Duodenal mucosa (tissue), 2 donors: Measurements from ENCODE around the gene UFC1.

Experiments
- H3K27ac ChIP-seq: one replicate; pipeline ENCODE4 v1.7.0; 2013; ENCODE audit warnings: low read depth, low read length
- H3K27me3 ChIP-seq, 2 donors: one replicate each; pipeline ENCODE4 v1.7.0; 2013; ENCODE audit warnings: low read length in 2 of 2, control low read depth in 1 of 2; ENCODE audit not compliant: insufficient read depth in 2 of 2, control insufficient read depth in 1 of 2
- H3K36me3 ChIP-seq, 2 donors: one replicate each; pipeline ENCODE4 v1.7.0; 2013; ENCODE audit warnings: low read length in 2 of 2, control low read depth in 1 of 2; ENCODE audit not compliant: insufficient read depth in 2 of 2, control insufficient read depth in 1 of 2
- H3K4me1 ChIP-seq, 2 donors: one replicate each; pipeline ENCODE4 v1.7.0; 2013; ENCODE audit warnings: low read length in 2 of 2, control low read depth in 1 of 2; ENCODE audit not compliant: insufficient read depth in 2 of 2, control insufficient read depth in 1 of 2
- H3K4me3 ChIP-seq, 2 donors: one replicate each; pipeline ENCODE4 v1.7.0; 2013; ENCODE audit warnings: low read length in 2 of 2, low read depth in 1 of 2
- H3K9ac ChIP-seq, 2 donors: one replicate each; pipeline ENCODE4 v1.7.0; 2013; ENCODE audit warnings: low read length in 2 of 2, low read depth in 1 of 2
- H3K9me3 ChIP-seq, 2 donors: one replicate each; pipeline ENCODE4 v1.7.0; 2013; ENCODE audit warnings: low read length in 2 of 2, control low read depth in 1 of 2; ENCODE audit not compliant: control insufficient read depth in 1 of 2

The UFC1 gene

DNA sequence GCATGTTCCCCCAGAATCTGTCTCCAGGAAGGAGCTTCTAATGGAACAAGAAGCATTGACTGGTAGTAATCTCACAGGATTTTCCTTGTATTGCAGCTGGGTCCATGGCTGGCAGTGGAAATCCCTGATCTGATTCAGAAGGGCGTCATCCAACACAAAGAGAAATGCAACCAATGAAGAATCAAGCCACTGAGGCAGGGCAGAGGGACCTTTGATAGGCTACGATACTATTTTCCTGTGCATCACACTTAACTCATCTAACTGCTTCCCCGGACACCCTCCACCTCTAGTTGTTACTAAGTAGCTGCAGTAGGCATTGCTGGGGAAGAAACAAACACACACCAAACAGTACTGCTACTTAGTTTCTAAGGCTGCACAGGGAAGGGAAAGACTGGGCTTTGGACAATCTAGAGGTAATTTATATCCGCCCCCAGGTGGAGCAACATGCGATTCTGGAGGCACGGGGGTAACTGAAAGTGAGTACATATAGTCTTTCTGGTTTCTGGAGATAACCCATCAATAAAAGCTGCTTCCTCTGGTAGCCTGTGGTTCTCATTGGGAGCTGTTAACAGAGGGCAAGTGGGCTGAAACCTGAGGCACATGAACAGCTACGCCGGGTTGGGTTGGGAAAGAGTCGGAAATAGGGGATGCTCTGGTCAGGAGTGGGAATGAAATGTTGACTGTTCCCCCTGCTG, 4.7 kb downstream of the UFC1 start:
- Histone ChIP-seq H3K4me1 (peaks cover 29 to 41% of the 10 kb centered on the region in 2 donors), H3K36me3 (peaks cover 13 to 41% of the 10 kb centered on the region in 2 donors), H3K27me3 (no peaks in the 10 kb centered on the region), H3K9me3 (no peaks in the 10 kb centered on the region), H3K27ac (peak overlapping the region; percentile 40), H3K9ac (peak overlapping the region; percentile 89 to 91), H3K4me3 (peak overlapping the region; percentile 96 to 98)

DNA sequence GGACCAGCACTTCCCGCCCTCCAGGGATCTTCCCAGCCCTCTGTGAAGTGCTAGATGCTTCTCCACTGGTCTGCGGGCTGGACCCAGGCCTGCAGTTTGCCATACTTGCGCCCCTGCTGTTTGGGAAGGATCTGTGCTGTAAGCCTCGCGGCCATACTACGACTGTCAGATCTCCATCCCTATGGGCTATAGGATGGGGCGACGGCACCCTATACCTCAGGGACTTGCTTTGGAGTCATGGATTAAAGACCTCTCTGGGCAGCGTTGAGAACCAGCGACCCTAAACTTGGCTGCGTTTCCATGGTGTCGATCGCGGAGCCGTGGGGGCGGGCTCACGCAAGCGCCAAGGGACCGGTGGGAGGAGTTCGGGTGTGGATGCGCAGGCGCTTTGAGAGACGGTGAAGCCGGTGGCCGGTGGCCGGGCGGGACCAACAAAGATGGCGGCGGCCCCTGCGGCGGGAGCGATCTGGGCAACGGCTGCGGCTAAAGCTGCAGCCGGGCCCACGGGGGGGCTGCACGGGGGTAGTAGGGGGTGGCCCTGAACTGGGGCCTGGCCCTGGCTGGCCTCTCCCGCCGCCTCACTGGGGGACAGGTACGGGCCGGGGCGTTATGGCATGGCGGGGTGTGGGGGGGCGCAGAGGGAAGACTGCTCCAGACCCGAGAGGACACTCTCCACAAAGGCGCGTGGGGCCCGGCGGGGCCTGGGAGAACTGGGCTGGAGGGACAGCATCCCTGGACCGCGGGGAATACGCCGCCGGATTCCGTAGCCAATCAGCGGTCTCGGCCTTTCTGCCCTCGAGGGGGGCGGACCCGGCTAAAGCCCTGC, 5.5 kb downstream of the UFC1 start, which contains the start of gene USP21:
TSS of gene USP21 (plus strand) at position 414 of the 826 bp plus-strand sequence. CDS start 1,141 bp downstream, outside the sequence.
- H3K27me3 ChIP-seq, result no peaks in the 10 kb centered on the region
- H3K9ac ChIP-seq, result peak within 1 kb of the TSS; percentile 89 to 91
- peaks cover 14 to 49% of the 10 kb centered on the region in 2 donors for H3K36me3 ChIP-seq
- peak within 1 kb of the TSS; percentile 58 for H3K27ac ChIP-seq
- H3K9me3 ChIP-seq, result no peaks in the 10 kb centered on the region
- H3K4me3 ChIP-seq, result peak within 1 kb of the TSS; percentile 96 to 98
- peaks cover 29 to 41% of the 10 kb centered on the region in 2 donors for H3K4me1 ChIP-seq

DNA sequence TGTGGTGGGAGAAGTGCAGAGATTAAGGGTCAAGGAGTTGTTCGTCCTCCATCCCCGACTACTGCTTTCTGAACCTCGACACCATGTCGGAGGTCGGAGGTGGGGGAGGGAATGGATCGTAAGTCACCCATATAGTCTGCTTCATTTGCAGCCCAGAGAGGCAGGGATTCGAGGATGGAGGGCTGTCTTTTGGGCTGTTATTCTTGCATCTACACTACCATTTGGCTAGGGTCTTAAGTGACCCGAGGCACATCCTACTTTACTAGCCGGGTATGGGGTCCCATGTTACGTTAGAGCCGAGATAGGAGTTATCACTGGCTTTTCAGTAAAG, 6.1 kb downstream of the UFC1 start:
- peaks cover 25 to 38% of the 10 kb centered on the region in 2 donors for H3K4me1 ChIP-seq
- peak overlapping the region; percentile 96 to 98 for H3K4me3 ChIP-seq
- H3K9me3 ChIP-seq, result no peaks in the 10 kb centered on the region
- peaks cover 16 to 54% of the 10 kb centered on the region in 2 donors for H3K36me3 ChIP-seq
- peak overlapping the region; percentile 89 to 91 for H3K9ac ChIP-seq
- H3K27ac ChIP-seq, result peak overlapping the region; percentile 58
- H3K27me3 ChIP-seq, result no peaks in the 10 kb centered on the region

DNA sequence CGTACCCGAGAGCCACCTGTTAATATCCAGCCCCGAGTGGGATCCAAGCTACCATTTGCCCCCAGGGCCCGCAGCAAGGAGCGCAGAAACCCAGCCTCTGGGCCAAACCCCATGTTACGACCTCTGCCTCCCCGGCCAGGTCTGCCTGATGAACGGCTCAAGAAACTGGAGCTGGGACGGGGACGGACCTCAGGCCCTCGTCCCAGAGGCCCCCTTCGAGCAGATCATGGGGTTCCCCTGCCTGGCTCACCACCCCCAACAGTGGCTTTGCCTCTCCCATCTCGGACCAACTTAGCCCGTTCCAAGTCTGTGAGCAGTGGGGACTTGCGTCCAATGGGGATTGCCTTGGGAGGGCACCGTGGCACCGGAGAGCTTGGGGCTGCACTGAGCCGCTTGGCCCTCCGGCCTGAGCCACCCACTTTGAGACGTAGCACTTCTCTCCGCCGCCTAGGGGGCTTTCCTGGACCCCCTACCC, 6.9 kb downstream of the UFC1 start:
- Histone ChIP-seq H3K27ac (no peak overlapping the region), H3K9me3 (no peaks in the 10 kb centered on the region), H3K27me3 (no peaks in the 10 kb centered on the region), H3K4me3 (no peak overlapping the region), H3K9ac (peak overlapping the region; percentile 89 to 91), H3K36me3 (peaks cover 16 to 57% of the 10 kb centered on the region in 2 donors), H3K4me1 (peaks cover 24 to 42% of the 10 kb centered on the region in 2 donors)

DNA sequence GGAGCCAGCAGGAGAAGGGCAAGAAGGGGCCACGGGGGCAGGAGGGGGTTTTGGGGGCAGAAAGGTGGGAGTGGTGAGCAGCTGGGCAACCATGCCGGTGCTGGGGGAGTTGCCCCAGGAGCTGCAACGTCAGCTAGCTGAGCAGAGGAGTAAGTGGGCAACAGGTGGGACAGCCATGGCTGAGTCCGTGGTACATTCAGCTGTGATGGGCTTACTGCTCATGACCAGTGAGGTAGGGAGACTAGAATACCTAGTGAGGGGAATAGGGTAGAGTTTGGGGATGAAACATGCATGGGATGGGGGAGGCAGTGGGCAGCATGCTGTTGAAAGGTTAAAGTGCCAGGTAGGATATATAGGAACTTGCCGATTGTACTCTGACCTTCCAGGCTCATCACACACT, 7.9 kb downstream of the UFC1 start:
- H3K27ac ChIP-seq, result no peak overlapping the region
- no peak overlapping the region for H3K4me3 ChIP-seq
- peaks cover 16 to 57% of the 10 kb centered on the region in 2 donors for H3K36me3 ChIP-seq
- no peaks in the 10 kb centered on the region for H3K27me3 ChIP-seq
- no peak overlapping the region for H3K9ac ChIP-seq
- H3K4me1 ChIP-seq, result peaks cover 24 to 45% of the 10 kb centered on the region in 2 donors
- no peaks in the 10 kb centered on the region for H3K9me3 ChIP-seq

DNA sequence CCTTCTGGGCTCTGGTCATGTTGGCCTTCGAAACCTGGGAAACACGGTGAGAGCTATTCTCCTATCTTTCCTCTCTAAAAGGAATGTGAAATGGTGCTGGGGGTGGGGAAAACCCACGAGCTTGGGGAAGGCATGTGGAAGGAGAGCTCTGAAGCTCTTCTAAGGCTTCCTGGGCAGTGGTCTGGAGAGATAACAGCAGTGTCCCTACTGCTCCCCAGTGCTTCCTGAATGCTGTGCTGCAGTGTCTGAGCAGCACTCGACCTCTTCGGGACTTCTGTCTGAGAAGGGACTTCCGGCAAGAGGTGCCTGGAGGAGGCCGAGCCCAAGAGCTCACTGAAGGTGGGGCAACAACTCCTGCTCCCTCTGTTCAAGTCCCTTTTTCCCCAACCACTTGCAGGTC, 8.3 kb downstream of the UFC1 start:
- Histone ChIP-seq H3K9me3 (no peaks in the 10 kb centered on the region), H3K4me3 (no peak overlapping the region), H3K4me1 (peaks cover 27 to 49% of the 10 kb centered on the region in 2 donors), H3K27me3 (no peaks in the 10 kb centered on the region), H3K27ac (no peak overlapping the region), H3K9ac (no peak overlapping the region), H3K36me3 (peaks cover 14 to 54% of the 10 kb centered on the region in 2 donors)

DNA sequence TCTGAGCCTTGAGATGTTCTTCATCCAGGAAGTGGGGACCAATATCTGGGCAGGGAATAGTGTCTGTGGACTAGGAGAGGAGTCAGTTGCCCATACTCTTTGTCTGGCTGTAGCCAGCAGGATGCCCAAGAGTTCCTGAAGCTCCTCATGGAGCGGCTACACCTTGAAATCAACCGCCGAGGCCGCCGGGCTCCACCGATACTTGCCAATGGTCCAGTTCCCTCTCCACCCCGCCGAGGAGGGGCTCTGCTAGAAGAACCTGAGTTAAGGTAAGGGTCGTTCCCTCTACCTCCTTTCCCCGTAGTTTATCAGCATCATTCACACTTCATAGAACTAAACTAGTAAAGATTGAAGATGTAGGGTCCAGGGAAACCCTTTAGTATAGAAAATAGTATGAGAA, 9.0 kb downstream of the UFC1 start:
- Histone ChIP-seq H3K9ac (no peak overlapping the region), H3K36me3 (peaks cover 12 to 47% of the 10 kb centered on the region in 2 donors), H3K4me1 (peaks cover 30 to 52% of the 10 kb centered on the region in 2 donors), H3K4me3 (no peak overlapping the region), H3K9me3 (no peaks in the 10 kb centered on the region), H3K27ac (no peak overlapping the region), H3K27me3 (no peaks in the 10 kb centered on the region)

DNA sequence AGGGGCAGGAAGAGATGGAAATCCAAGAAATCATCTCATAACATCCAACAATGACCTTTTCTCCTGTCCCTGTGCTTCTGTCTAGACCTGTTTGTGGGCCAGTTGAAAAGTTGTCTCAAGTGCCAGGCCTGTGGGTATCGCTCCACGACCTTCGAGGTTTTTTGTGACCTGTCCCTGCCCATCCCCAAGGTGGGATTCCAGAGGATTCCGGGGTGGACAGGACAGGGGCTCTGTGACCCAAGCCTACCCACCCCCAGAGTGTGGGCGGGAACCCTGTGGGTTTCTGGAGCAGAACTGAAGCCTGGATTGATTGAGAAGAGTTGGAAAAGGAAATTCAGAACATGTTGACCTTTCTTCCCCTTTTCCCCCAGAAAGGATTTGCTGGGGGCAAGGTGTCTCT, 10.0 kb downstream of the UFC1 start:
- Histone ChIP-seq H3K9ac (no peak overlapping the region), H3K27me3 (no peaks in the 10 kb centered on the region), H3K36me3 (peaks cover 5 to 38% of the 10 kb centered on the region in 2 donors), H3K4me1 (peaks cover 27 to 48% of the 10 kb centered on the region in 2 donors), H3K4me3 (no peak overlapping the region), H3K9me3 (no peaks in the 10 kb centered on the region), H3K27ac (no peak overlapping the region)

DNA sequence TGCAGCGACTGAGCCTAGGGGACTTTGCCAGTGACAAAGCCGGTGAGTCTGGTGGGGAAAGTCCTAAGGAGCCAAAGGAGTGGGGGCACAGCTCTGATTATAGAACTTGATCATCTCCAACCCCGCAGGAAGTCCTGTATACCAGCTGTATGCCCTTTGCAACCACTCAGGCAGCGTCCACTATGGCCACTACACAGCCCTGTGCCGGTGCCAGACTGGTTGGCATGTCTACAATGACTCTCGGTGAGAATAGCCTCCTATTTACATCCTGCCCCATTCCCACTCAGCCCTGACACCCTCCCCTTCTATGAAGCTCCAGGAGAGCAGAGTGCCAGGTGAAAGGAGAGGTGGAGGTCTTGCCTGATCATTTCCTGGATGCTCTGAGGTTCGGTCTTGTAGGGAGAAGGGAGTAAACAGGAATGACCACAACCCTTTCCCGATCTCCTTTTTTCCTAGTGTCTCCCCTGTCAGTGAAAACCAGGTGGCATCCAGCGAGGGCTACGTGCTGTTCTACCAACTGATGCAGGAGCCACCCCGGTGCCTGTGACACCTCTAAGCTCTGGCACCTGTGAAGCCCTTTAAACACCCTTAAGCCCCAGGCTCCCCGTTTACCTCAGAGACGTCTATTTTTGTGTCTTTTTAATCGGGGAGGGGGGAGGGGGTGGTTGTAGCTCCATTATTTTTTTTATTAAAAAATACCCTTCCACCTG, 11.3 kb downstream of the UFC1 start:
- Histone ChIP-seq H3K4me1 (peaks cover 20 to 40% of the 10 kb centered on the region in 2 donors), H3K27me3 (no peaks in the 10 kb centered on the region), H3K27ac (peak overlapping the region; percentile 95), H3K9ac (peak overlapping the region; percentile 83 to 89), H3K36me3 (peaks cover 5 to 50% of the 10 kb centered on the region in 2 donors), H3K4me3 (peak overlapping the region in 1 of 2 donors; percentile 97), H3K9me3 (no peaks in the 10 kb centered on the region)
